Vagina (tissue), 2 donors: ENCODE data around the gene BLTP3A.

Source experiments
- POLR2A ChIP-seq, 2 donors: fragments of 450-650 bp; IDR thresholded peaks; one replicate each; pipeline ENCODE4 v1.6.1; 2017; ENCODE audit warnings: antibody characterized with exemption in 2 of 2, mild to moderate bottlenecking in 2 of 2, moderate library complexity in 2 of 2
- TF ChIP-seq, protein P1 (sequence below), 3 experiments: fragments of 450-650 bp in 2 of 3; fragments of 200-600 bp in 1 of 3; sonication (generic) in 1 of 3; IDR thresholded peaks; one replicate each; pipeline ENCODE4 v1.5.1; 2017 to 2019; ENCODE audit warnings: antibody characterized with exemption in 3 of 3, mild to moderate bottlenecking in 2 of 3, moderate library complexity in 2 of 3

DNA sequence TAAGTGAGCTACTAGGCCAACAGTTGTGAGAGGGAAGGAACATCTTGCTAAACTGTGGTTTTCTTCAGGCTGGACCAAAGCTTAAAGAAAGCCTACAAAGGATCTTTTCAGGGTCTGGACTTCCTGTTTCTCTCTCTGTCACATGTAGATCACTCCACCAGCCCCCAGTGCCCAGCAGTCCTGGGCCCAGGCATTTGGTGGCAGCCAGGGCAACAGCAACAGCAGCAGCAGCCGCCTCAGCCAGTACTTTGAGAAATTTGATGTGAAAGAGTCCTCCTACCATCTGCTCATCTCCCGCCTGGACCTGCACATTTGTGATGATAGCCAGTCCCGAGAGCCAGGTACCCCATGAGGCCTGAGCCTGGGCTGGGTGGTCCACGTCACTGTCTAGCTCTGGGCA lies 44.1 kb downstream of the BLTP3A start:
- TF ChIP-seq, protein P1, sequence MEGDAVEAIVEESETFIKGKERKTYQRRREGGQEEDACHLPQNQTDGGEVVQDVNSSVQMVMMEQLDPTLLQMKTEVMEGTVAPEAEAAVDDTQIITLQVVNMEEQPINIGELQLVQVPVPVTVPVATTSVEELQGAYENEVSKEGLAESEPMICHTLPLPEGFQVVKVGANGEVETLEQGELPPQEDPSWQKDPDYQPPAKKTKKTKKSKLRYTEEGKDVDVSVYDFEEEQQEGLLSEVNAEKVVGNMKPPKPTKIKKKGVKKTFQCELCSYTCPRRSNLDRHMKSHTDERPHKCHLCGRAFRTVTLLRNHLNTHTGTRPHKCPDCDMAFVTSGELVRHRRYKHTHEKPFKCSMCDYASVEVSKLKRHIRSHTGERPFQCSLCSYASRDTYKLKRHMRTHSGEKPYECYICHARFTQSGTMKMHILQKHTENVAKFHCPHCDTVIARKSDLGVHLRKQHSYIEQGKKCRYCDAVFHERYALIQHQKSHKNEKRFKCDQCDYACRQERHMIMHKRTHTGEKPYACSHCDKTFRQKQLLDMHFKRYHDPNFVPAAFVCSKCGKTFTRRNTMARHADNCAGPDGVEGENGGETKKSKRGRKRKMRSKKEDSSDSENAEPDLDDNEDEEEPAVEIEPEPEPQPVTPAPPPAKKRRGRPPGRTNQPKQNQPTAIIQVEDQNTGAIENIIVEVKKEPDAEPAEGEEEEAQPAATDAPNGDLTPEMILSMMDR (IDR thresholded peaks at IDR 0.05) = no peak
- no peak for TF ChIP-seq POLR2A (IDR thresholded peaks at IDR 0.05)
